K562 (cell line): ENCODE results near the gene ABT1. TPM values are rescaled to one million over a fixed set of nuclear protein-coding genes. Genes with fewer than 3 reads are reported as not detected.

Source experiments
- BACH1 ChIP-seq: fragments of 200-800 bp; sonication (Bioruptor generic); IDR thresholded peaks from 2 replicates; pipeline ENCODE4 v1.6.1; 2016; ENCODE audit warnings: missing genetic modification characterization, missing compliant biosample characterization
- KDM1A ChIP-seq, 2 experiments: fragments of 450-650 bp; IDR thresholded peaks; 2 replicates each; pipeline ENCODE4 v1.6.1; 2016; ENCODE audit warnings: mild to moderate bottlenecking in 2 of 2
- KDM2B ChIP-seq: fragments of 250-450 bp; sonication (Bioruptor Pico); IDR thresholded peaks from 2 replicates; pipeline ENCODE4 v1.8.0; 2021; ENCODE audit warnings: mild to moderate bottlenecking, moderate library complexity
- KLF1 ChIP-seq: fragments of 450-650 bp; IDR thresholded peaks from 2 replicates; pipeline ENCODE4 v1.6.1; 2016; ENCODE audit warnings: missing genetic modification characterization, missing compliant biosample characterization
- SMAD3 ChIP-seq: fragments of 450-650 bp; formaldehyde crosslinking; conservative IDR thresholded peaks from 2 replicates; pipeline ENCODE4 v1.4.0; 2020; ENCODE audit warnings: mild to moderate bottlenecking
- SNIP1 ChIP-seq: fragments of 450-650 bp; IDR thresholded peaks from 2 replicates; pipeline ENCODE4 v1.7.1; 2017; ENCODE audit warnings: low read depth, mild to moderate bottlenecking
- TCF7 ChIP-seq: sonication (generic); IDR thresholded peaks from 2 replicates; pipeline ENCODE4 v1.6.1; 2016; ENCODE audit warnings: antibody characterized with exemption, borderline replicate concordance
- ZNF764 ChIP-seq: fragments of 250-450 bp; sonication (Bioruptor Pico); IDR thresholded peaks from 2 replicates; pipeline ENCODE4 v1.4.0; 2020; ENCODE audit warnings: low read depth, mild to moderate bottlenecking, moderate library complexity
- polyA plus RNA-seq, 8 experiments: library from polyadenylated mRNA; depleted of rRNA in 4 of 8; stranded (reverse) in 5 of 8; unstranded in 3 of 8; fragments of >200 nt; fragmentation: Nextera tagmentation in 2 of 8; fragmentation: Illumina TruSeq in 1 of 8; extraction: Ambion mirVana in 2 of 8; extraction: Trizol in 1 of 8; gene quantifications; 2 replicates each; pipeline versions ENCODE4 v1.2.1 to v1.2.3, GENCODE V29; 2011 to 2014; ENCODE audit warnings: inconsistent platforms in 1 of 8, missing spikeins in 1 of 8
- total RNA-seq, 7 experiments: library from RNA; depleted of rRNA in 6 of 7; stranded (reverse); fragments of >200 nt in 6 of 7; fragmentation: Illumina TruSeq in 2 of 7; extraction: Trizol in 2 of 7; gene quantifications; 2 replicates each; pipeline versions ENCODE4 v1.2.1 to v1.2.3, GENCODE V29; 2011 to 2021; ENCODE audit warnings: low replicate concordance in 1 of 7
- TF ChIP-seq, protein P1 (sequence below): sonication (generic); formaldehyde crosslinking; IDR thresholded peaks from 2 replicates; pipeline ENCODE4 v1.8.1; 2023; ENCODE audit warnings: mild to moderate bottlenecking, missing genetic modification reagents
- TF ChIP-seq, protein P2 (sequence below): fragments of 450-650 bp; formaldehyde crosslinking; IDR thresholded peaks from 2 replicates; pipeline ENCODE4 v1.4.0; 2022; ENCODE audit warnings: missing genetic modification characterization
- TF ChIP-seq, protein P3 (sequence below): sonication (generic); formaldehyde crosslinking; IDR thresholded peaks from 2 replicates; pipeline ENCODE4 v1.8.0; 2022; ENCODE audit warnings: mild to moderate bottlenecking, missing genetic modification reagents
- TF ChIP-seq, protein P4 (sequence below): sonication (generic); formaldehyde crosslinking; IDR thresholded peaks from 2 replicates; pipeline ENCODE4 v1.8.0; 2022; ENCODE audit warnings: mild to moderate bottlenecking, missing genetic modification reagents, borderline replicate concordance
- TF ChIP-seq, protein P5 (sequence below): sonication (generic); formaldehyde crosslinking; IDR thresholded peaks from 2 replicates; pipeline ENCODE4 v1.8.0; 2022; ENCODE audit warnings: mild to moderate bottlenecking, low read depth, missing genetic modification reagents
- TF ChIP-seq, protein P6 (sequence below): fragments of 450-650 bp; IDR thresholded peaks from 2 replicates; pipeline ENCODE4 v1.6.1; 2017; ENCODE audit warnings: antibody characterized with exemption, mild to moderate bottlenecking

ABT1 gene
- total and polyA plus RNA-seq, 9 of the 15 experiments (the other 6 are each of a cell fraction or from before 2014, with no cell fraction given): 8.8 to 52.7 (median 40.7) TPM

DNA sequence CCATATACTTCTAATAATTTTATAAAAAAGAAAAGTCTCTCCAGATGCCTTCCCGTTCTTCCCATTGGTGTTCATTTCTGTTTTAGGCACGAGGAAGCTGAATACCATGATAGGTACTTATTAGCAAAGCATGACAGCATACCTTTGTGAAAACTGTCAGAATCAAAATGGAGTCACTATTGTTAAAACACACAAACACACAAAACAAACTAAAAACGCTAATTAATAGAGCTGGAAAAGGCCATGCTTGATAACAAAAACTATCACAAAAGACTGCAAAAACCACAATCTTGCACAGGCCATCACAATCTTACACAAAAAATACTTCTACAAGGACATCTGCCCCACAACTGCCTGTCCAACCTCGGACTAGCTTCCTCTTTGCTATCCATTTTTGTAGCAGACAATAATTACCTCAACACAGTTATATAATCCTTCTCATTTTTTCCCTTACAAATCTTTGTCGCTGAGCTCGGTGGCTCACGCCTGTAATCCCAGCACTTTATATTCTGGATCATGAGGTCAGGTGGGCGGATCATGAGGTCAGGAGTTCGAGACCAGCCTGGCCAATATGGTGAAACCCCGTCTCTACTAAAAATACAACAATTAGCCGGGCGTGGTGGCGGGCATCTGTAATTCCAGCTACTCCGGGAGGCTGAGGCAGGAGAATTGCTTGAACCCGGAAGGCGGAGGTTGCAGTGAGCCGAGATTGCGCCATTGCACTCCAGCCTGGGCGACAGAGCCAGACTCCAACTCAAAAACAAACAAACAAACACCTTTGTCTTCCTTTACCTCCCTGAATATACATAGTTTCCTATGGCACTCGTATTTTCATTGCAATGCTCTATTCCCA is 3.2 kb upstream of the ABT1 start (continued):
- TF ChIP-seq SMAD3 (CRISPR knock-in tag): peak; percentile 87
- no peak for TF ChIP-seq ZNF764 (CRISPR knock-in tag)
- TF ChIP-seq, protein P1, sequence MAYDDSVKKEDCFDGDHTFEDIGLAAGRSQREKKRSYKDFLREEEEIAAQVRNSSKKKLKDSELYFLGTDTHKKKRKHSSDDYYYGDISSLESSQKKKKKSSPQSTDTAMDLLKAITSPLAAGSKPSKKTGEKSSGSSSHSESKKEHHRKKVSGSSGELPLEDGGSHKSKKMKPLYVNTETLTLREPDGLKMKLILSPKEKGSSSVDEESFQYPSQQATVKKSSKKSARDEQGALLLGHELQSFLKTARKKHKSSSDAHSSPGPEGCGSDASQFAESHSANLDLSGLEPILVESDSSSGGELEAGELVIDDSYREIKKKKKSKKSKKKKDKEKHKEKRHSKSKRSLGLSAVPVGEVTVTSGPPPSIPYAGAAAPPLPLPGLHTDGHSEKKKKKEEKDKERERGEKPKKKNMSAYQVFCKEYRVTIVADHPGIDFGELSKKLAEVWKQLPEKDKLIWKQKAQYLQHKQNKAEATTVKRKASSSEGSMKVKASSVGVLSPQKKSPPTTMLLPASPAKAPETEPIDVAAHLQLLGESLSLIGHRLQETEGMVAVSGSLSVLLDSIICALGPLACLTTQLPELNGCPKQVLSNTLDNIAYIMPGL (CRISPR knock-in tag): no peak
- TF ChIP-seq TCF7: no peak
- TF ChIP-seq, protein P2, sequence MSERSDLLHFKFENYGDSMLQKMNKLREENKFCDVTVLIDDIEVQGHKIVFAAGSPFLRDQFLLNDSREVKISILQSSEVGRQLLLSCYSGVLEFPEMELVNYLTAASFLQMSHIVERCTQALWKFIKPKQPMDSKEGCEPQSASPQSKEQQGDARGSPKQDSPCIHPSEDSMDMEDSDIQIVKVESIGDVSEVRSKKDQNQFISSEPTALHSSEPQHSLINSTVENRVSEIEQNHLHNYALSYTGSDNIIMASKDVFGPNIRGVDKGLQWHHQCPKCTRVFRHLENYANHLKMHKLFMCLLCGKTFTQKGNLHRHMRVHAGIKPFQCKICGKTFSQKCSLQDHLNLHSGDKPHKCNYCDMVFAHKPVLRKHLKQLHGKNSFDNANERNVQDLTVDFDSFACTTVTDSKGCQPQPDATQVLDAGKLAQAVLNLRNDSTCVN (CRISPR knock-in tag): peak; percentile 50; the same call in 1 of the 2 replicates
- TF ChIP-seq BACH1 (tag): no peak; the same call in 1 of the 2 replicates
- TF ChIP-seq, protein P3, sequence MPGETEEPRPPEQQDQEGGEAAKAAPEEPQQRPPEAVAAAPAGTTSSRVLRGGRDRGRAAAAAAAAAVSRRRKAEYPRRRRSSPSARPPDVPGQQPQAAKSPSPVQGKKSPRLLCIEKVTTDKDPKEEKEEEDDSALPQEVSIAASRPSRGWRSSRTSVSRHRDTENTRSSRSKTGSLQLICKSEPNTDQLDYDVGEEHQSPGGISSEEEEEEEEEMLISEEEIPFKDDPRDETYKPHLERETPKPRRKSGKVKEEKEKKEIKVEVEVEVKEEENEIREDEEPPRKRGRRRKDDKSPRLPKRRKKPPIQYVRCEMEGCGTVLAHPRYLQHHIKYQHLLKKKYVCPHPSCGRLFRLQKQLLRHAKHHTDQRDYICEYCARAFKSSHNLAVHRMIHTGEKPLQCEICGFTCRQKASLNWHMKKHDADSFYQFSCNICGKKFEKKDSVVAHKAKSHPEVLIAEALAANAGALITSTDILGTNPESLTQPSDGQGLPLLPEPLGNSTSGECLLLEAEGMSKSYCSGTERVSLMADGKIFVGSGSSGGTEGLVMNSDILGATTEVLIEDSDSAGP: no peak
- TF ChIP-seq, protein P4, sequence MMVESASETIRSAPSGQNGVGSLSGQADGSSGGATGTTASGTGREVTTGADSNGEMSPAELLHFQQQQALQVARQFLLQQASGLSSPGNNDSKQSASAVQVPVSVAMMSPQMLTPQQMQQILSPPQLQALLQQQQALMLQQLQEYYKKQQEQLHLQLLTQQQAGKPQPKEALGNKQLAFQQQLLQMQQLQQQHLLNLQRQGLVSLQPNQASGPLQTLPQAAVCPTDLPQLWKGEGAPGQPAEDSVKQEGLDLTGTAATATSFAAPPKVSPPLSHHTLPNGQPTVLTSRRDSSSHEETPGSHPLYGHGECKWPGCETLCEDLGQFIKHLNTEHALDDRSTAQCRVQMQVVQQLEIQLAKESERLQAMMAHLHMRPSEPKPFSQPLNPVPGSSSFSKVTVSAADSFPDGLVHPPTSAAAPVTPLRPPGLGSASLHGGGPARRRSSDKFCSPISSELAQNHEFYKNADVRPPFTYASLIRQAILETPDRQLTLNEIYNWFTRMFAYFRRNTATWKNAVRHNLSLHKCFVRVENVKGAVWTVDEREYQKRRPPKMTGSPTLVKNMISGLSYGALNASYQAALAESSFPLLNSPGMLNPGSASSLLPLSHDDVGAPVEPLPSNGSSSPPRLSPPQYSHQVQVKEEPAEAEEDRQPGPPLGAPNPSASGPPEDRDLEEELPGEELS (CRISPR knock-in tag): no peak
- TF ChIP-seq, protein P5, sequence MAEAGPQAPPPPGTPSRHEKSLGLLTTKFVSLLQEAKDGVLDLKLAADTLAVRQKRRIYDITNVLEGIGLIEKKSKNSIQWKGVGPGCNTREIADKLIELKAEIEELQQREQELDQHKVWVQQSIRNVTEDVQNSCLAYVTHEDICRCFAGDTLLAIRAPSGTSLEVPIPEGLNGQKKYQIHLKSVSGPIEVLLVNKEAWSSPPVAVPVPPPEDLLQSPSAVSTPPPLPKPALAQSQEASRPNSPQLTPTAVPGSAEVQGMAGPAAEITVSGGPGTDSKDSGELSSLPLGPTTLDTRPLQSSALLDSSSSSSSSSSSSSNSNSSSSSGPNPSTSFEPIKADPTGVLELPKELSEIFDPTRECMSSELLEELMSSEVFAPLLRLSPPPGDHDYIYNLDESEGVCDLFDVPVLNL (CRISPR knock-in tag): no peak
- no peak for TF ChIP-seq KDM2B
- TF ChIP-seq SNIP1: no peak
- no peak for TF ChIP-seq KLF1
- peak; percentile 69 to 71 for TF ChIP-seq KDM1A (IDR thresholded peaks at IDR 0.05)
- TF ChIP-seq, protein P6, sequence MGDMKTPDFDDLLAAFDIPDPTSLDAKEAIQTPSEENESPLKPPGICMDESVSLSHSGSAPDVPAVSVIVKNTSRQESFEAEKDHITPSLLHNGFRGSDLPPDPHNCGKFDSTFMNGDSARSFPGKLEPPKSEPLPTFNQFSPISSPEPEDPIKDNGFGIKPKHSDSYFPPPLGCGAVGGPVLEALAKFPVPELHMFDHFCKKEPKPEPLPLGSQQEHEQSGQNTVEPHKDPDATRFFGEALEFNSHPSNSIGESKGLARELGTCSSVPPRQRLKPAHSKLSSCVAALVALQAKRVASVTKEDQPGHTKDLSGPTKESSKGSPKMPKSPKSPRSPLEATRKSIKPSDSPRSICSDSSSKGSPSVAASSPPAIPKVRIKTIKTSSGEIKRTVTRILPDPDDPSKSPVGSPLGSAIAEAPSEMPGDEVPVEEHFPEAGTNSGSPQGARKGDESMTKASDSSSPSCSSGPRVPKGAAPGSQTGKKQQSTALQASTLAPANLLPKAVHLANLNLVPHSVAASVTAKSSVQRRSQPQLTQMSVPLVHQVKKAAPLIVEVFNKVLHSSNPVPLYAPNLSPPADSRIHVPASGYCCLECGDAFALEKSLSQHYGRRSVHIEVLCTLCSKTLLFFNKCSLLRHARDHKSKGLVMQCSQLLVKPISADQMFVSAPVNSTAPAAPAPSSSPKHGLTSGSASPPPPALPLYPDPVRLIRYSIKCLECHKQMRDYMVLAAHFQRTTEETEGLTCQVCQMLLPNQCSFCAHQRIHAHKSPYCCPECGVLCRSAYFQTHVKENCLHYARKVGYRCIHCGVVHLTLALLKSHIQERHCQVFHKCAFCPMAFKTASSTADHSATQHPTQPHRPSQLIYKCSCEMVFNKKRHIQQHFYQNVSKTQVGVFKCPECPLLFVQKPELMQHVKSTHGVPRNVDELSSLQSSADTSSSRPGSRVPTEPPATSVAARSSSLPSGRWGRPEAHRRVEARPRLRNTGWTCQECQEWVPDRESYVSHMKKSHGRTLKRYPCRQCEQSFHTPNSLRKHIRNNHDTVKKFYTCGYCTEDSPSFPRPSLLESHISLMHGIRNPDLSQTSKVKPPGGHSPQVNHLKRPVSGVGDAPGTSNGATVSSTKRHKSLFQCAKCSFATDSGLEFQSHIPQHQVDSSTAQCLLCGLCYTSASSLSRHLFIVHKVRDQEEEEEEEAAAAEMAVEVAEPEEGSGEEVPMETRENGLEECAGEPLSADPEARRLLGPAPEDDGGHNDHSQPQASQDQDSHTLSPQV: peak; percentile 98
